ENCODE results near the gene TAF5L. TPM values are rescaled to one million over a fixed set of nuclear protein-coding genes. Genes with fewer than 3 reads are reported as not detected.
A peak's percentile ranks its signal among the peaks of the same experiment; 100 is the strongest.

Gene TAF5L
- 20.1 TPM for total RNA-seq

DNA sequence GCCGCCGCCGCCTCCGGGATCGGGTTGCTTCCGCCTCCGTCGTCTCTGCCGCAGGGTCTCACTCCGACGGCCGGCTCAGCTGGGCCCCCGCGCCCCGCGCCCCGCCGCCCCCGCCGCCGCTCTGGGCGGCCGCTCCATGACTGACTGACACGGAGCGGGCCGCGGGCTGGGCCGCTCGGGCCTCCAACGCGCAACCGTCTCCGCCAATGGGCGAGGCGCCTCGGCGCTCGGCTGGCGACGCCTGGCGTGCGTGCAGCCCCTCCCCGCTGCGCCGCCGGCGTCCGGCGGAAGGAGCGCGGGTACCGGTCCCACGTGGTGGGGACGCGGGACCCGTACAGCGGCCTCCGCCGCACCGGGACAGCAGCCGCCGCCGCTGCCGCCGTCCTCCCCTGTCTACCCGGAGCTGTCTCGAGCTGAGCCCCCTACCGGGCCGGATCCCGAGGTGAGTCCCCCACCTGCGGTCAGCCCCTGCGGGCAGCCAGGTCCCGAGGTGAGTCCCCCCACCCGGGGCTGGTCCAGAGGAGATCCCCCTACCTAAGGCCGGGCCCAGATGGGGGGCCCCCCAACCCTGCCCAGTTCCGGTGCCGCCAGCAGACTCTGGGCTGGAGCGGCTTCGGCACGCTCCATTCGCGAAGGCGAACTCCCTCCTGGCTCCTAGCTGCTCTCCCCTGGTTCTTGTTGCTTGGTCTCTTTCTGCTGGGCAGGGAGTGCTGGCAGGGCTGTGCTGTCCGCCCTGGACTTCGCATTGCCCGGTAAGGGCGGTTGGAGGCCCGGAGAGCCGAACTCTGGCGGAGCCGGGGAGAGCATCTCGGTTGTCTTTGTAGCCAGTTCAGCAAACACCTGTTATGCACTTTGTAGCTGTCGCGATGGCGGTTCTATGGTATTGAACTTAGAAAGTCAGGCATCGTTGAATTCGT lies at the start of gene TAF5L, which contains the start of gene URB2:
Gene TAF5L (minus strand): TSS at position 208 of the 917 bp plus-strand sequence. CDS start 11,640 bp downstream, outside the sequence.
Gene URB2 (plus strand): TSS at position 333 of the 917 bp plus-strand sequence. CDS start 1,387 bp downstream, outside the sequence.
- no peaks in the 10 kb centered on the region for H3K9me3 ChIP-seq (ENCODE audit: low read depth, low read length)
- no peaks in the 10 kb centered on the region for H3K27me3 ChIP-seq (ENCODE audit: insufficient read depth, low read length)
- peak within 1 kb of the TSS; percentile 78 for H3K4me3 ChIP-seq (ENCODE audit: low read length)
- peaks cover 27% of the 10 kb centered on the region for H3K4me1 ChIP-seq (ENCODE audit: insufficient read depth, low read length)

DNA sequence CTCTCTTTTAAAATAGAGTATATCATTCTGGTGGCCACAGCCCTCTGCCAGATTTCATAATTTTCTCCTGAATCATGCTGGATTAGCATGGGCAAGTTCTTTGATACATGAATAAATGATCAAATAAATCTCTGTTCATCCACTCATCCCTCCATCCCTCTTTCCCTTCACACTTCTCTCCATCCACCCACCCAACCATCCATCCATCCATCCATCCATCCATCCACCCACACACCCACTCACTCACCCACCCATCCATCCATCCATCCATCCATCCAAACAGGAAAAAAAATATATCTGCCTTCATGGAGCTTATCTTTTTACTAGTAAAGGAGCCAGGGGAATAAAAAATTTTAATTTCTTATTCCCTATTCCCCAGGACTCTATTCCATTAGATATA lies 49.5 kb upstream of the TAF5L start:
- H3K27me3 ChIP-seq (ENCODE audit: insufficient read depth, low read length): no peaks in the 10 kb centered on the region
- H3K4me3 ChIP-seq (ENCODE audit: low read length): no peak overlapping the region
- no peaks in the 10 kb centered on the region for H3K4me1 ChIP-seq (ENCODE audit: insufficient read depth, low read length)
- no peaks in the 10 kb centered on the region for H3K9me3 ChIP-seq (ENCODE audit: low read depth, low read length)

DNA sequence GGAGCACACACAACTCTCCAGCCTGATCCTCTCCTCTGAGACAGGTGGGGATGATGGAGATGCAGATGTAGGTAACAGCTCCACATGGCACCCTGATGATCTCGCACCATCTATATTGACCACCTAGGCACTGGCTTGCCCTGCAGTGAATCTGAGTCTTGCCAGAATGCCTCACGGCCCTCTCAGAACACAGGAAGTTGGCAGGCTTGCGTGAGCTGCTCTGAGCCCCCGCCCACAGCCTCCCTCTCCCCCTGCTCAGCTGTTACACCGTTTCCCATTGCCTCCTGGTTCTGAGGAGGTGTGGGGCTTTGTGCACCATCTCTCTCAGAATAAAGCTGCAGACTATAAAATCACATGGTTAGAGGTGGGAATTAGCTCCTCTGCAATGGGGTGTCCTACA lies 48.1 kb upstream of the TAF5L start:
- no peak overlapping the region for H3K4me3 ChIP-seq (ENCODE audit: low read length)
- no peaks in the 10 kb centered on the region for H3K4me1 ChIP-seq (ENCODE audit: insufficient read depth, low read length)
- H3K27me3 ChIP-seq (ENCODE audit: insufficient read depth, low read length): no peaks in the 10 kb centered on the region
- H3K9me3 ChIP-seq (ENCODE audit: low read depth, low read length): no peaks in the 10 kb centered on the region

DNA sequence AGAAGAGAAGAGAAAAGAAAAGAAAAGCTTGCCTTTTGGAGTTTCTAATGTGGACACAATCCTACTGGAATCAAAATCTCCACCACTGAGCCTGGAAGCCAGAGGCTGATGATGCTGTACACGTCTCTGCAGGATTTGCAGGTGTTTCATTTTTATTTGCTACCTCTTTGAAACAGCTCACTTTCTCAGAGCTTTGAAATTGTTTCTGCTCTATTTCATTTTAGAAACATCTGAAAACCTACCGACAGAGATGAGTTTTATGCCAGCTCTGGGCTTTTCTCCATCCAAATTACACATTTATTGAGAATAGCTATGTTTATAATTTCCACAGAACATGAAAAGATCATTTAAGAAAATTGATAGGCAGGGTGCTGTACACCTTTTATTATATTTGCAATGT lies 46.3 kb upstream of the TAF5L start:
- H3K9me3 ChIP-seq (ENCODE audit: low read depth, low read length): no peaks in the 10 kb centered on the region
- H3K27me3 ChIP-seq (ENCODE audit: insufficient read depth, low read length): no peaks in the 10 kb centered on the region
- H3K4me3 ChIP-seq (ENCODE audit: low read length): no peak overlapping the region
- no peaks in the 10 kb centered on the region for H3K4me1 ChIP-seq (ENCODE audit: insufficient read depth, low read length)

DNA sequence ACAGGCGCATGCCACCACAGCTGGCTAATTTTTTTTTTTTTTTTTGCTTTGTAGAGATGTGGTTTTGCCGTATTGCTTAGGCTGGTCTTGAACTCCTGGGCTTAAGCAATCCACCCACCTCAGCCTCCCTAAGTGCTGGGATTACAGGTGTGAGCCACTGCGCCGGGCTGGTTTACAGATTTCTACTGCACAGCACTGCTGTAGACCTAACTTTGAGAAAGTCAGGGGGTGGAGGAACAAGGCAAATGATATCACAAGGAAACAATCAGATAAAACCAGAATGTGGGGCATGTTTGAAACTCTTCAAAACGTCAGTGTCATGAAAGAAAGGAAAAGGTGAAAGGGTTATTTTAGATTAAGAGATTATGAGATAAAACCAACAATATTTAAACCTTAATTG lies 45.4 kb upstream of the TAF5L start:
- H3K9me3 ChIP-seq (ENCODE audit: low read depth, low read length): no peaks in the 10 kb centered on the region
- no peaks in the 10 kb centered on the region for H3K27me3 ChIP-seq (ENCODE audit: insufficient read depth, low read length)
- no peak overlapping the region for H3K4me3 ChIP-seq (ENCODE audit: low read length)
- H3K4me1 ChIP-seq (ENCODE audit: insufficient read depth, low read length): no peaks in the 10 kb centered on the region

DNA sequence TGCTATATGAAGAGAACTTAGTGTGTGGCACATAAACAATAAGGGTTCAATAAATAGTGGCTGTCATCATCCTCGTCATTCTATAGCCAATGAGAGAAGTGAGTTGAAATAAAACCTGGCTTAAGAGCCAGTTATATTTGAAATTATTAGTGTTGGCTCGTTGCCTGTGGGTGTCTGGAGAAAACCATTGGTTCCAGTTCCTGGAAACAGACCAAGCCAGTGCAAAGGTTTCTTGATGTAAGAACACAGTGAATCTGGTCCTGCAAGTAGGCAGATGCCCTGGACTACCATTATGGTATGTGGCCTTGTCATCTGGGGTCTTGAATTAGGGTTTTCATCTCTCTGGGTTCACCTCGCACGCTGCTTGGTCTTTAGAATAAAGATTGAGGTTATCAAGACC lies 43.4 kb upstream of the TAF5L start:
- no peaks in the 10 kb centered on the region for H3K9me3 ChIP-seq (ENCODE audit: low read depth, low read length)

DNA sequence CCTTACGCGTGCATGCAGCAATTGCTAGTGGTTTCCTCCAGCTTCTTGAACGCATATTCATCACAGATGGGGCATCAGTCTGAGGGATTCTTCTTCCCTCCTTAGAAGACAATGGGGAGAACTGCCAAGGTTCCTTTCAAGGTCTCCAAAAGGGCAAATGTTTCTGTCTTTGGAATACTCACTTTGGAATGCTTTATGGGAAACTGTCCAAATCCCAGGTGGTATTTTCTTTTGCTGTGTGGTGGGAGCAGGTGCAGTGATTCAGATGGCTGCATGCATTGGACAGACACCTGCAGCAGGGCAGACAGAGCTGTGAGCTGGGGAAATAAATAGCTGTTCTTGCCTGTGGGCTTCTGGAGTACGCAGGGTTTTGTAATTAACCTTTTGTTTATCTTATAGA lies 40.7 kb upstream of the TAF5L start:
- H3K9me3 ChIP-seq (ENCODE audit: low read depth, low read length): no peaks in the 10 kb centered on the region
- no peak overlapping the region for H3K4me3 ChIP-seq (ENCODE audit: low read length)
- no peaks in the 10 kb centered on the region for H3K27me3 ChIP-seq (ENCODE audit: insufficient read depth, low read length)
- H3K4me1 ChIP-seq (ENCODE audit: insufficient read depth, low read length): peaks cover 9% of the 10 kb centered on the region

More for the DNA sequence above, 43.4 kb upstream of the TAF5L start:
- Histone ChIP-seq H3K4me3 (ENCODE audit: low read length) (no peak overlapping the region), H3K4me1 (ENCODE audit: insufficient read depth, low read length) (peaks cover 1% of the 10 kb centered on the region), H3K27me3 (ENCODE audit: insufficient read depth, low read length) (no peaks in the 10 kb centered on the region)

DNA sequence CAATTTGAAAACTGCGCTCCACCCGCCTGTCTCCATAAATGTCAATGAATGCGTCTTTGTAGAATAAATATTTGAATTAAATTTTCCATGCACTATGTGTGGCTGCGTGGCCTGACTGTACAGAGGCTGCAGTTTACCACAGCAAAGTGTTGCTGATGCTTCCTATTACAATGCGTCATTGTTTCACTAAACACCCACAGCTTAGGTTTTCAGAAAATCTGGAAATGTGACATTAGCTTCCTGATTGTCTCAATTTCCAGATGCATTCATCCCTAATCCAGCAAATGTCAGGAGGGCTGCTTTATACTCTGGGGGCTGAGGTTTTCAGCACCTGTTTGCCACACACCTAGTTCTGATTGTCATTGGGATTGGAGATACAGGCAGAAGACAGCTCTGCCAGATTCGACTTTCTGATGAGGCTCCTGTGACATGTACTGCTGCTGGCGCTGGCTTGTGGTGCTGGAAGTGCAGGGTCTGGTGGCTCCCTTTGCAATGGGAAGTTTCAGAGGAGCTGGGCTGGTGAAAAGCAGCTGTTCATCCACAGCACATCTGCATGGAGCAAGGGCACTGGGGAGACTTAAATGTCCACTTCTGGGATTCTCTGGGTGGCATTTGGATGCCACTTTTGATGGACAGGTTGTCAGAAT lies 40.1 kb upstream of the TAF5L start:
- no peaks in the 10 kb centered on the region for H3K9me3 ChIP-seq (ENCODE audit: low read depth, low read length)
- H3K27me3 ChIP-seq (ENCODE audit: insufficient read depth, low read length): no peaks in the 10 kb centered on the region
- H3K4me3 ChIP-seq (ENCODE audit: low read length): no peak overlapping the region

DNA sequence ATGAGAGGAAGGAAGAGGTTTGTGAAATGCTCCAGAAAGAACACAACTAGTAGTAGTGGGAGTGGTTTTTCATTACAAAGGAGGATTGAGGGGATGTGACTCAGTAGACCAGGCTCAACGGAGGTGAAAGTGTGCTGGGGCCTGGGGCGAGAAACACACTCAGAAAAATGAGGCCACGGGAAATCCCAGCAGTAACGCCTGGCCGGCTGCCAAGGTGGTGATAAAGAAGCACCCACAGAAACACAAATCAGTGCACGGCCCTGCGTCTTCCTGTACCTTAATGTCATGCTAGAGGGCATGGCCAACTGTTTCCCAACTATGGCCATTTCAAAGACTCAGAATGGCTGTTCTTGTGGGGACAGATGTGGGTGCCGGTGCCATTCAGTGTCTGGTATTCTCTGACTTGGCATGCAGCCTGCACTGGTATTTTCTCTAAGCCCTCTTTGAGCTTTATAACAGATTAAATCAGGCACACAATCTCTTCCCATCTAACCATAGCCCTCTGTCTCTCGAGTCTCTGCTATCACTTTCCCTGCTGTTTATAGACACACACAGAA lies 38.3 kb upstream of the TAF5L start:
- no peak overlapping the region for H3K4me3 ChIP-seq (ENCODE audit: low read length)
- H3K4me1 ChIP-seq (ENCODE audit: insufficient read depth, low read length): peaks cover 11% of the 10 kb centered on the region
- no peaks in the 10 kb centered on the region for H3K9me3 ChIP-seq (ENCODE audit: low read depth, low read length)
- no peaks in the 10 kb centered on the region for H3K27me3 ChIP-seq (ENCODE audit: insufficient read depth, low read length)

More for the DNA sequence above, 40.1 kb upstream of the TAF5L start:
- peaks cover 11% of the 10 kb centered on the region for H3K4me1 ChIP-seq (ENCODE audit: insufficient read depth, low read length)

DNA sequence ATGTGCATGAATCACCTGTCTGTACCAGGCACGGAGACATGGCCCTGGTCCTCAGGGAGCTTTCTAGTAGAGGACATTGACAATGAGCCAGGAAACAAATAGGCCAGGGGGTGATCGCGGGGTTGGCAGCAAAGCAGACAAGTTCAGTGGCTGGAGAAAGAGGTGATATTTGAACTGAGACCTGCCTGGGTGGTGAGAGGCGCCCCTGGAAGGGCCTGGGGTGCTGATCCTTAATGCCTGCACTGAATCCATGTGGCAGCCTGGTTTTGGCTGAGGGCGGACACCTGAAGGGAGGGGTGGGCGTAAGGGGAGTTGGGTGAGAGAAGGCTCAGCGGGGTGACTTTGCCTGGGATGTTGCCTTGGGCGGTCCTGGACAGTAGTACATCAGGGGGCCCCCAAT lies 36.0 kb upstream of the TAF5L start:
- Histone ChIP-seq H3K4me3 (ENCODE audit: low read length) (no peak overlapping the region), H3K27me3 (ENCODE audit: insufficient read depth, low read length) (no peaks in the 10 kb centered on the region), H3K4me1 (ENCODE audit: insufficient read depth, low read length) (peaks cover 11% of the 10 kb centered on the region), H3K9me3 (ENCODE audit: low read depth, low read length) (no peaks in the 10 kb centered on the region)

DNA sequence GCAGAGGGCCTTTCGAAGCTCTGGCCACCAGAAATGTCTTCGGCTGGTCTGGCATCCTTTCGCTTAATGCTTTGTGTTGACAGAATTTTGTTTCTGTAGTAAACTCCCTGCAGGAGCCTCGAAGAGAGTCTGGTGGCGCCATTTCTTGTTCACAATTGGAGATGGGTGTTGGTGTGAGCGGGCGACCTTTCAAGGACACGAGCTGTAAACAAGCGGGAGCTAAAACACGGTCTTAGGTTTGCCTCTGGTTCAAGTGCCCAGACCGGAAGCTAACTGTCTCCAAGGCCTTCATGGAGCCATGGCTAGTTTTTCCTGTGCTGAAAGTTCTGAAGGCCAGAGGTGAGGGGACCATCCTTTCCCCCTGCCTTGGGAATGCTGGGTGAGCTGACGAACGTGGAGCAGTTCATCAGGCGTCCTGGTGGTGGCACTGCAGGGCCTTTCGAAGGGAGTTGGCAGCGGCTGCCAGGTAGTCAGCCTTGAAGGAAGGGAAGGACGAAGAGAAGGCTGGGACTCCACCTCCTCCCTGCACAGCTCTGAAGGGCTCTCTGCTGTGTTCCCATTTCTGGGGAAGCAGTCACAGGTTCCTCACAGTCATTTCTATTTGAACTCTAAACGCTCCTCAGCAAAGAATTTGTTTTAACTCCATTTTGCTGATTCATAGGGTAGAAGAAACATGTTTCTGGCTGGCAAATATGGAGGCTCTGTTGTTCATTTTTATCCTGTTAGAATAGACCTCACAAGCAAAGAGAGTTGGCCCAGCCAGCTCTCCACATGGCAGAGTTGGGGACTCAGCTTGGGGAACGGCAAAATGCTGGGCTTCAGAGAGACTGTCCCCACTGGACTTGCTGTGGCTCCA lies 35.3 kb upstream of the TAF5L start:
- H3K27me3 ChIP-seq (ENCODE audit: insufficient read depth, low read length): no peaks in the 10 kb centered on the region
- H3K4me1 ChIP-seq (ENCODE audit: insufficient read depth, low read length): peaks cover 11% of the 10 kb centered on the region
- H3K9me3 ChIP-seq (ENCODE audit: low read depth, low read length): no peaks in the 10 kb centered on the region
- no peak overlapping the region for H3K4me3 ChIP-seq (ENCODE audit: low read length)

DNA sequence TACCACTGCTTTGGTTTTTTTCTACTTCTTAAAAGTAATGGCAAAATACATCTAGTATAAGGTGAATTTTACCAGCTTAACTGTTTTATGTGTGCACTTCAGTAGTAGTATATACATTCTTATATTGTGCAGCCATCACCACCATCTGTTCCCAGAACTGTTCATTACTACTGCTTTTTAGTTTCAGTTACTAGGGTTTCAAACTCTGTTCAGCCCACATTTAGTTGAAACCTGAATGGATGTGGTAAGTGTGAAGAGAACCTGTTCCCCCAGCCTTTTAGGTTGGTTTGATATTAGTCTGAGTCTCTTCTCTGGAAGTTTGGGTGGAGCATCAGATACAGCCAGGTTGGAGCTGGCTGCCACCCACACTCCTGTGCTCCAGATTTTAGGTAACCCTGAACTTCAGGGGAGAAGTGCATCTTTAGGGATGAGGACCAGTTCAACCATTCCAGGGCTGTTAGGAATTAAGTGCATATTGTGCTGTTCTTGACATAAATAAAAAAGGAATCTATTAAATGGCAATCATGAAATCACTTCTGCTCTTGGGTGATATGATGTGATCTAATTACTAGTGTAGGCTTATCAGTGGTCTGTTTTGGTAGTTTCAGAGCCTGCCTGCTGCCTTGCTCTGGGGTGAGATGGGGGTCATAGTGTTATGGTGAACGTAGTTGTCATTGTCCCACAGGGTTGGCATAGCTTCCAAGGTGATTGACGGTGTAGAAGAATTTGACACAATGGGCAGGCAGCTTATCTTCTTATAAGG lies 32.3 kb upstream of the TAF5L start:
- Histone ChIP-seq H3K4me3 (ENCODE audit: low read length) (no peak overlapping the region), H3K9me3 (ENCODE audit: low read depth, low read length) (no peaks in the 10 kb centered on the region), H3K4me1 (ENCODE audit: insufficient read depth, low read length) (peaks cover 3% of the 10 kb centered on the region), H3K27me3 (ENCODE audit: insufficient read depth, low read length) (no peaks in the 10 kb centered on the region)

DNA sequence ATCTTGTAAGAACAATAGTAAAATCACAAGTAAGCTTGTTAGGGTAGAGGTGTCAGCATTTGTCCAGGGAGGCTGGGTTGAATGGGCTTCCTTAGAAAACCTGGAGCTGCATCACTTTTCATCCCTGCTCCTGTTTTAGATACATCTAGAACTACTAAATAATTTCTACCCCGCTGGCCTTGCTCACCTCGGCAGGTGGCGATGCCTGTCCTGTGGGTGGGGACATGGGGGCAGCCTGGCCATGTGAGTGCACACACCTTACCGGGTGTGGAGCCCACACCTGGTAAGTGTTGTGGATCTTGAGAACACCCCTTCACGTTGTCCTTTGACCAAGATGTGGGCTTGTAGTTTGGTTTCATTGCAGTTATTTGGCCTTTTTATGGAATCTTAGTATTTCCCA lies 29.9 kb upstream of the TAF5L start:
- H3K4me1 ChIP-seq (ENCODE audit: insufficient read depth, low read length): no peaks in the 10 kb centered on the region
- H3K4me3 ChIP-seq (ENCODE audit: low read length): no peak overlapping the region
- H3K27me3 ChIP-seq (ENCODE audit: insufficient read depth, low read length): no peaks in the 10 kb centered on the region
- no peaks in the 10 kb centered on the region for H3K9me3 ChIP-seq (ENCODE audit: low read depth, low read length)

DNA sequence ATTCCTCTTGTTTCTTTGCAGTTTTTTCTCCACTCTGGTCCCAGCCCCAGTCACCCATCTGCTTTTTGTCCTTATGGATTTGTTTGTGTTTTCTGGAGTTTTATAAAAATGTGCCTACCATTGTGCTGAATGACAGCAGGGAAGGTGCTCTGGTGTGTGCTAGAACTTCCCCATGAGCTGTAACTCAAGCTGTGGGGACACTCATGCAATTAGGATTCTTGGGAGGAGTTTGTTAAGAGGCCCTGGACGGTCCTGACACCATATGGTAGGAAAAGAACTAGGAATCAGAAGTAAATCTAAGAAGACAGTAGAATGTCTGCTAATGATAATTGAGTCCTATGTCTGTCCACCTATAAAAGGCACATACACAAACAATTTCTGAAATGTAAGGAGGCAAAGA lies 27.5 kb upstream of the TAF5L start:
- H3K27me3 ChIP-seq (ENCODE audit: insufficient read depth, low read length): no peaks in the 10 kb centered on the region
- H3K4me1 ChIP-seq (ENCODE audit: insufficient read depth, low read length): no peaks in the 10 kb centered on the region
- no peaks in the 10 kb centered on the region for H3K9me3 ChIP-seq (ENCODE audit: low read depth, low read length)
- no peak overlapping the region for H3K4me3 ChIP-seq (ENCODE audit: low read length)
